OCI-LY3 (cell line): ENCODE results near the gene ARL2BP.

ENCODE experiments used
- EZH2phosphoT487 ChIP-seq: fragments of 200-600 bp; shearing (Covaris generic); IDR thresholded peaks from 2 replicates; pipeline ENCODE4 v1.6.1; 2018; ENCODE audit warnings: antibody characterized with exemption, mixed run types, low read depth
- TF ChIP-seq, protein P1 (sequence below): fragments of 200-600, 300-600 bp; sonication (generic); IDR thresholded peaks from 2 replicates; pipeline ENCODE4 v1.5.1; 2014; ENCODE audit warnings: antibody characterized with exemption, low read length, low read depth

DNA sequence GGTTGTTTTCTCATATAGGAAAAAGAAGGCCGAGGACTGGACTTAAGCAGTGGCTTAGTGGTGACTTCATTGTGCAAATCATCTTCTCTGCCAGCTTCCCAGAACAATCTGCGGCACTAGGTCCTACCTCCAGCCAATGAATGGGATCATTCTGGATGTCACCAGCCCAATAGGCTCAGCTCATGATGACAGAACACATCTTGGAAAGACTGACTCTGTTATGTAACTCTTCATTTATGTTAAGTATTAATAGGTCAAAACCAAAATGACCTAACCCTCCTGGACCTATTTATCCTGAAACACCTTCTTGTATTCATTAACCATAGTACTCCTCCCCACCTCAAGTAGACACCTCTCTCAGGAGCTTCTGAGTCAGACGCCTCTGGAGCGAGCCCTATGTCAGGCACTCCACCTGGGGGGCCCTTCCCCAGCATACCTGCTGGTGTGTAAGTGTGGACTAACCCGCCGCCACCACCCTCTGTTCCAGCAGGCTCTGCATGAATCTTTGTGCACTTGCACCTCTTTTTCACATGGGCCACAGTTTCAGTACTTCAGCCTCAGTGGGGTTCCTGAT, 7.2 kb downstream of the ARL2BP start:
- TF ChIP-seq, protein P1, sequence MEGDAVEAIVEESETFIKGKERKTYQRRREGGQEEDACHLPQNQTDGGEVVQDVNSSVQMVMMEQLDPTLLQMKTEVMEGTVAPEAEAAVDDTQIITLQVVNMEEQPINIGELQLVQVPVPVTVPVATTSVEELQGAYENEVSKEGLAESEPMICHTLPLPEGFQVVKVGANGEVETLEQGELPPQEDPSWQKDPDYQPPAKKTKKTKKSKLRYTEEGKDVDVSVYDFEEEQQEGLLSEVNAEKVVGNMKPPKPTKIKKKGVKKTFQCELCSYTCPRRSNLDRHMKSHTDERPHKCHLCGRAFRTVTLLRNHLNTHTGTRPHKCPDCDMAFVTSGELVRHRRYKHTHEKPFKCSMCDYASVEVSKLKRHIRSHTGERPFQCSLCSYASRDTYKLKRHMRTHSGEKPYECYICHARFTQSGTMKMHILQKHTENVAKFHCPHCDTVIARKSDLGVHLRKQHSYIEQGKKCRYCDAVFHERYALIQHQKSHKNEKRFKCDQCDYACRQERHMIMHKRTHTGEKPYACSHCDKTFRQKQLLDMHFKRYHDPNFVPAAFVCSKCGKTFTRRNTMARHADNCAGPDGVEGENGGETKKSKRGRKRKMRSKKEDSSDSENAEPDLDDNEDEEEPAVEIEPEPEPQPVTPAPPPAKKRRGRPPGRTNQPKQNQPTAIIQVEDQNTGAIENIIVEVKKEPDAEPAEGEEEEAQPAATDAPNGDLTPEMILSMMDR, result no peak
- no peak for TF ChIP-seq EZH2phosphoT487
